Colonic mucosa (tissue), 4 donors: Measurements from ENCODE around the gene CDH1. TPM values are rescaled to one million over a fixed set of nuclear protein-coding genes. Genes with fewer than 3 reads are reported as not detected.

Experiments used
- DNase-seq: peaks from one replicate; pipeline ENCODE4 v3.0.0-alpha.2; 2020
- H3K27ac ChIP-seq: fragments of 200-600 bp; one replicate; pipeline ENCODE4 v1.8.0; 2021
- H3K27me3 ChIP-seq: fragments of 200-600 bp; one replicate; pipeline ENCODE4 v1.8.0; 2021
- H3K36me3 ChIP-seq: fragments of 200-600 bp; one replicate; pipeline ENCODE4 v1.8.0; 2021
- H3K4me1 ChIP-seq: fragments of 200-600 bp; one replicate; pipeline ENCODE4 v1.8.0; 2021; ENCODE audit warnings: mild to moderate bottlenecking
- H3K4me3 ChIP-seq: fragments of 200-600 bp; one replicate; pipeline ENCODE4 v1.8.0; 2021
- H3K9ac ChIP-seq, 2 donors: one replicate each; pipeline ENCODE4 v1.7.0; 2013; ENCODE audit warnings: control low read depth in 2 of 2, low read depth in 2 of 2, low read length in 2 of 2
- H3K9me3 ChIP-seq: fragments of 200-600 bp; one replicate; pipeline ENCODE4 v1.8.0; 2021
- CTCF ChIP-seq: fragments of 200-600 bp; IDR thresholded peaks from one replicate; pipeline ENCODE4 v1.8.0; 2022; ENCODE audit warnings: antibody characterized with exemption, mild to moderate bottlenecking
- intact Hi-C: fragments of 100-400 bp; cut with DNase I; formaldehyde crosslinking; loops from one replicate; pipeline ENCODE4 v1.14.1; 2022
- total RNA-seq, 2 donors: library from RNA; stranded (reverse); fragmentation: NEBNext Ultra II Directional in 1 of 2; extraction: Animal tissue kit (Norgen Biotek cat#: 25700) in 1 of 2; gene quantifications; one replicate each; pipeline ENCODE4 v1.2.1, GENCODE V29; 2021
- donor health status: healthy.
- donor health status: DM: no; HTN: no; CAD: no.
- donor health status: DM: no; HTN: no; CAD: no.

The CDH1 gene
- total RNA-seq, 2 donors from 2014 or later = 494 to 519 TPM

GRCh38 chr16:68857479-68857878, 120.4 kb downstream of the CDH1 start:
- no peaks in the 10 kb centered on the region for H3K27me3 ChIP-seq
- no peak overlapping the region for H3K4me3 ChIP-seq
- no peaks in the 10 kb centered on the region for H3K36me3 ChIP-seq
- intact Hi-C loops = no loop called here
- no peaks in the 10 kb centered on the region for H3K9me3 ChIP-seq
- TF ChIP-seq CTCF = no peak
- no peak for DNase-seq
- H3K4me1 ChIP-seq = no peaks in the 10 kb centered on the region
- no peak overlapping the region for H3K9ac ChIP-seq
- H3K27ac ChIP-seq = no peak overlapping the region

DNA sequence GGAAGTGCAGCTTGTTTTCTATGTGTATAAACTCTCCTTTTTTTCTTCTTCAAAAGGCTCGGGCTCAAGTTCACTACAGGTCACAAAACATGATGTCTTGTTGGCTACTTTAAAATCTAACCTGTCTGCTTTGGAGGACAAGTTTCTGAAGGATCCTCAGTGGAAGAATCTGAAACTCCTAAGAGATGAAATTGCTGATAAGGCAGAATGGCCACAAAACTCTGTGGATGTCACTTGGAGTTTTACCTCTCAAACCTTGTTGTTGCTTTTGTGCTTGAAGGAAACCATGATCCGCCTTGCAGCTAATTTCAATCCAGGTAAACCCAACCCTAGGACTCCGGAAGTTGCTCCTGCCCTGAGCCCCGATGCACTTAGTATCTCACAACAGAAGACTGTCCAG, 122.7 kb downstream of the CDH1 start:
- Histone ChIP-seq H3K36me3 (no peaks in the 10 kb centered on the region), H3K27me3 (no peaks in the 10 kb centered on the region), H3K4me1 (no peaks in the 10 kb centered on the region), H3K9me3 (no peaks in the 10 kb centered on the region), H3K27ac (no peak overlapping the region), H3K9ac (no peak overlapping the region), H3K4me3 (no peak overlapping the region)
- no peak for DNase-seq
- intact Hi-C loops = no loop called here
- TF ChIP-seq CTCF = no peak

DNA sequence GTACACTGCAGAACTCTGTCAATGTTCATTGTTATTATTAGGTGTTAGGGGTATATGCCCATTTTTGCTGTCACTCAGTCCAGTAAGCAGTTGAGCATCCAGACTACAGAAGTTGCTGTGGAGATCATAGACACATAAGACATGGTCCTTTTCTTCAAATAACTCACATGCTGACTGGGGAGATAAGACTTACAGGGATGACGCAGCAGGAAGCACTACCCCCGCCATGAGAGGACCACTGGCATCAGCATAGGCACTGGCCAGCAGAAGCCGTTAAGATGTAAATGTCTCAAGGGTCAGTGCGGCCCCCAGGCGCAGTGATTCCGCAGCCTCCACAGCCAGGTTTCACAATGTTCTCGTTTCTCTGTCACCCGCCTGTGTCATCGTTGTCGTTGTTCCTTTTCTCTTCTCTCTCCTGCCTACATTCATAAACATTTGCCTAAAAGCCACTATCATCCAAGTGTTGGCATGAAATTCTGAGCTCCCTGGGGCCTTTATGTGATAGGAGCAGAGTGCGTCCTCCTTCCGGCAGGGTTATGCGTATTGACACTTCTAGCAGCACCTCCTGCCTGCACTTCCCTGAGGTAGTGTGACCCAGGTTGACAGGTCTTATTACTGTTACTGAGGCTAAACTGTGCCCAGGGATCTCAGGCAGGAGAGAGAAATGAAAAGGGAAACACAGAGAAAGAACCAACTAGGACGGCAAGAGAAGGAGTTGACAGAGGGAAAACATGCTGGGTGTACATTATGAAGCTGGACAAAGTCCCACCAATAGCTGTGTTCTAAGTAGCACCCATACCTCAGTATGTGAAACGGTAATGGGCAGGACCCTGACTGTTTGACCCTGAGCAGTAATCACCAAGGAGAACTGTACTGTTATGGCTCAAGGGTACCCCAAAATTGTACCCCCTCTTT, 124.1 kb downstream of the CDH1 start:
- no peak for DNase-seq
- Histone ChIP-seq H3K9me3 (no peaks in the 10 kb centered on the region), H3K36me3 (no peaks in the 10 kb centered on the region), H3K9ac (no peak overlapping the region), H3K27ac (no peak overlapping the region), H3K27me3 (no peaks in the 10 kb centered on the region), H3K4me1 (no peaks in the 10 kb centered on the region), H3K4me3 (no peak overlapping the region)
- TF ChIP-seq CTCF = no peak
- intact Hi-C loops = no loop called here

DNA sequence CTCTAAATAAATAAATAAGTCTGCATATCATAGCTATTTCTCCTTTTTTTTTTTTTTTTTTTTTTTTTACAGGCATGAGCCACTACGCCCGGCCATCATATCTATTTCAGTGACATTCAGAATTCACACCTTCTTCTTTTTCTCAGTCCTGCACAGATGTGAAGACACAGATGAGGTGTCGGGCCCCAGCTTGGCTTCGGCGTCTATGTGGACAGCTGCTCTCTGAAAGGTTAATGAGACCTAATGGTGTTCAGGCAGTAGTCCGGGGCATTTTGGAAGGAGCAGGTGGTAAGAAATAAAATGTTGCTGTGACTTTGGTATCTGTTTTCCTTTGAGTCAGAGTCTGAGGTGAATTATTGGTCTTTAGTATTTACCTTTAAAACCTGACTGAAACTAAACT, 129.8 kb downstream of the CDH1 start:
- intact Hi-C loops = no loop called here
- DNase-seq = no peak
- Histone ChIP-seq H3K9ac (no peak overlapping the region), H3K4me1 (no peaks in the 10 kb centered on the region), H3K9me3 (no peaks in the 10 kb centered on the region), H3K27me3 (no peaks in the 10 kb centered on the region), H3K4me3 (no peak overlapping the region), H3K36me3 (no peaks in the 10 kb centered on the region), H3K27ac (no peak overlapping the region)
- TF ChIP-seq CTCF = no peak

- no peak for TF ChIP-seq CTCF
- Histone ChIP-seq H3K4me3 (no peak overlapping the region), H3K4me1 (no peaks in the 10 kb centered on the region), H3K27me3 (no peaks in the 10 kb centered on the region), H3K36me3 (no peaks in the 10 kb centered on the region), H3K27ac (no peak overlapping the region), H3K9me3 (no peaks in the 10 kb centered on the region), H3K9ac (no peak overlapping the region)
- intact Hi-C loops = no loop called here
- DNase-seq = no peak
Measured at GRCh38 chr16:68869492-68870088, 132.5 kb downstream of the CDH1 start.
